H1 (cell line): ENCODE measurements around the gene COPS2. TPM values are rescaled to one million over a fixed set of nuclear protein-coding genes. Genes with fewer than 3 reads are reported as not detected.

ENCODE experiments used
- CTCF ChIA-PET: fragments of 300-600 bp; sonication (Branson Sonifier 250); formaldehyde crosslinking; loops from one replicate; lab custom pipeline; 2021; ENCODE audit not compliant: partially characterized antibody; lab: Charles Lee
- POLR2A ChIA-PET: fragments of 300-600 bp; sonication (Branson Sonifier 250); formaldehyde crosslinking; loops from one replicate; lab custom pipeline; 2021; ENCODE audit warnings: inconsistent platforms; ENCODE audit not compliant: partially characterized antibody; lab: Charles Lee
- DNase-seq, 2 experiments: peaks; one replicate each; pipeline versions ENCODE4 v3.0.0 to v3.0.0-alpha.2; 2010 to 2022; ENCODE audit warnings: low spot score in 2 of 2, low read depth in 1 of 2, mixed read lengths in 1 of 2
- FAIRE-seq: peaks from 2 replicates; lab custom pipeline; 2011; peaks lifted over from hg19 to GRCh38; lab: Jason Lieb, UNC
- H2AFZ ChIP-seq: 2 replicates; pipeline ENCODE4 v1.8.1; 2012; ENCODE audit warnings: low read length, inconsistent platforms
- H2AK5ac ChIP-seq: 2 replicates; pipeline ENCODE4 v1.6.1; 2013; ENCODE audit warnings: low read depth, low read length
- H2BK120ac ChIP-seq: replicated peaks from 2 replicates; pipeline ENCODE3; 2013; ENCODE audit warnings: low read depth, low read length, inconsistent platforms
- H2BK12ac ChIP-seq: 2 replicates; pipeline ENCODE4 v1.6.1; 2013; ENCODE audit warnings: low read depth, low read length
- H2BK15ac ChIP-seq: 2 replicates; pipeline ENCODE4 v1.6.1; 2013; ENCODE audit warnings: low read length
- H2BK20ac ChIP-seq: 2 replicates; pipeline ENCODE4 v1.6.1; 2013; ENCODE audit warnings: low read length
- H2BK5ac ChIP-seq: 2 replicates; pipeline ENCODE4 v1.6.1; 2013; ENCODE audit warnings: low read depth, low read length
- H3K14ac ChIP-seq: 2 replicates; pipeline ENCODE4 v1.6.1; 2013; ENCODE audit warnings: inconsistent platforms; ENCODE audit not compliant: insufficient read length
- H3K18ac ChIP-seq: 2 replicates; pipeline ENCODE4 v1.6.1; 2013; ENCODE audit warnings: low read length; ENCODE audit errors: extremely low read depth
- H3K23ac ChIP-seq: 2 replicates; pipeline ENCODE4 v1.6.1; 2013; ENCODE audit warnings: inconsistent platforms; ENCODE audit not compliant: insufficient read length
- H3K23me2 ChIP-seq: 2 replicates; pipeline ENCODE4 v1.6.1; 2013; ENCODE audit warnings: low read depth, low read length
- H3K27ac ChIP-seq: 2 replicates; pipeline ENCODE4 v1.6.1; 2011; ENCODE audit warnings: low read depth, low read length, inconsistent platforms
- H3K27me3 ChIP-seq, 4 experiments: replicated peaks in 1 of 4; 1 replicate in 1 of 4; 2 replicates in 3 of 4; pipeline versions ENCODE4 v1.6.1 to v1.8.1; 2011 to 2013; ENCODE audit warnings: low read length in 3 of 4, mild to moderate bottlenecking in 3 of 4, inconsistent platforms in 2 of 4, mixed read lengths in 2 of 4, moderate library complexity in 1 of 4; ENCODE audit not compliant: control insufficient read depth in 3 of 4, insufficient read depth in 3 of 4; ENCODE audit errors: extremely low read depth in 1 of 4
- H3K36me3 ChIP-seq, 4 experiments: 2 replicates each; pipeline versions ENCODE4 v1.6.1 to v1.8.1; 2011 to 2013; ENCODE audit warnings: mild to moderate bottlenecking in 4 of 4, low read length in 3 of 4, moderate library complexity in 2 of 4, control low read depth in 1 of 4, inconsistent platforms in 1 of 4; ENCODE audit not compliant: insufficient read depth in 4 of 4, control insufficient read depth in 2 of 4
- H3K4ac ChIP-seq: replicated peaks from 2 replicates; pipeline ENCODE3; 2013; ENCODE audit warnings: low read length, low read depth, mixed read lengths, inconsistent platforms; ENCODE audit not compliant: insufficient read length
- H3K4me1 ChIP-seq, 4 experiments: replicated peaks in 1 of 4; 1 replicate in 1 of 4; 2 replicates in 3 of 4; pipeline versions ENCODE4 v1.6.1 to v1.8.1; 2011 to 2013; ENCODE audit warnings: low read length in 3 of 4, inconsistent platforms in 2 of 4, mixed read lengths in 1 of 4; ENCODE audit not compliant: insufficient read depth in 4 of 4, control insufficient read depth in 3 of 4
- H3K4me2 ChIP-seq, 2 experiments: 2 replicates each; pipeline versions ENCODE4 v1.6.1 to v1.8.1; 2011 to 2013; ENCODE audit warnings: low read depth in 2 of 2, low read length in 2 of 2, control low read depth in 1 of 2, inconsistent platforms in 1 of 2, mild to moderate bottlenecking in 1 of 2; ENCODE audit not compliant: insufficient read depth in 1 of 2
- H3K4me3 ChIP-seq, 4 experiments: fragments of 200-600, 300-600 bp in 1 of 4; sonication (generic), shearing (Covaris generic), sonication (Bioruptor Twin) in 1 of 4; 2 replicates each; pipeline versions ENCODE4 v1.5.1 to v1.8.1; 2011 to 2016; ENCODE audit warnings: low read length in 4 of 4, low read depth in 3 of 4, control low read depth in 2 of 4, inconsistent platforms in 2 of 4, mild to moderate bottlenecking in 2 of 4, mixed read lengths in 1 of 4, moderate library complexity in 1 of 4; ENCODE audit not compliant: insufficient read depth in 2 of 4; ENCODE audit errors: extremely low read depth in 1 of 4
- H3K56ac ChIP-seq: replicated peaks from 2 replicates; pipeline ENCODE3; 2013; ENCODE audit warnings: low read depth, mild to moderate bottlenecking, mixed read lengths, low read length, inconsistent platforms; ENCODE audit not compliant: insufficient read length
- H3K79me1 ChIP-seq: 2 replicates; pipeline ENCODE4 v1.6.1; 2013; ENCODE audit warnings: low read depth, low read length, control low read depth
- H3K79me2 ChIP-seq, 2 experiments: 2 replicates each; pipeline versions ENCODE4 v1.6.1 to v1.8.1; 2012 to 2013; ENCODE audit warnings: low read length in 2 of 2, mild to moderate bottlenecking in 2 of 2, inconsistent platforms in 1 of 2; ENCODE audit not compliant: insufficient read depth in 2 of 2, control insufficient read depth in 1 of 2
- H3K9ac ChIP-seq, 4 experiments: replicated peaks in 1 of 4; 1 replicate in 1 of 4; 2 replicates in 3 of 4; pipeline versions ENCODE4 v1.6.1 to v1.8.1; 2011 to 2013; ENCODE audit warnings: low read depth in 3 of 4, low read length in 3 of 4, control low read depth in 2 of 4, mild to moderate bottlenecking in 2 of 4, moderate library complexity in 2 of 4, inconsistent platforms in 1 of 4; ENCODE audit errors: extremely low read depth in 1 of 4
- H3K9me3 ChIP-seq, 2 experiments: 2 replicates each; pipeline versions ENCODE4 v1.6.1 to v1.8.1; 2012 to 2013; ENCODE audit warnings: mild to moderate bottlenecking in 2 of 2, moderate library complexity in 2 of 2, control low read depth in 1 of 2, inconsistent platforms in 1 of 2, low read depth in 1 of 2, low read length in 1 of 2, mixed read lengths in 1 of 2; ENCODE audit not compliant: insufficient read depth in 2 of 2
- H4K20me1 ChIP-seq, 2 experiments: replicated peaks in 1 of 2; 2 replicates each; pipeline versions ENCODE3 to v1.8.1; 2011 to 2013; ENCODE audit warnings: inconsistent platforms in 2 of 2, low read length in 2 of 2, mild to moderate bottlenecking in 1 of 2; ENCODE audit not compliant: insufficient read depth in 2 of 2, control insufficient read depth in 1 of 2
- H4K5ac ChIP-seq: 2 replicates; pipeline ENCODE4 v1.6.1; 2013; ENCODE audit warnings: low read length, low read depth, mixed read lengths, inconsistent platforms; ENCODE audit not compliant: insufficient read length
- H4K8ac ChIP-seq: 2 replicates; pipeline ENCODE4 v1.8.0; 2013; ENCODE audit warnings: mild to moderate bottlenecking, moderate library complexity, low read length, inconsistent platforms; ENCODE audit not compliant: insufficient read depth; ENCODE audit errors: extremely low read depth
- H4K91ac ChIP-seq: replicated peaks from 2 replicates; pipeline ENCODE3; 2013; ENCODE audit warnings: low read length, mixed read lengths, inconsistent platforms; ENCODE audit not compliant: insufficient read length
- FOSL1 ChIP-seq: IDR thresholded peaks from 2 replicates; pipeline ENCODE4 v1.6.1; 2011; ENCODE audit warnings: mild to moderate bottlenecking, low read depth, low read length, moderate library complexity; ENCODE audit not compliant: insufficient read depth
- HDAC6 ChIP-seq: IDR thresholded peaks from one replicate; pipeline ENCODE4 v1.7.1; 2012; ENCODE audit warnings: low read depth, mild to moderate bottlenecking, inconsistent platforms, low read length, moderate library complexity
- JUN ChIP-seq: IDR thresholded peaks from 2 replicates; pipeline ENCODE4 v1.6.1; 2011; ENCODE audit warnings: low read depth, mild to moderate bottlenecking, improper control_type of control experiment, low read length
- JUND ChIP-seq: IDR thresholded peaks from 2 replicates; pipeline ENCODE4 v1.6.1; 2011; ENCODE audit warnings: mild to moderate bottlenecking, improper control_type of control experiment, low read length
- KDM4A ChIP-seq: IDR thresholded peaks from one replicate; pipeline ENCODE4 v1.7.1; 2012; ENCODE audit warnings: low read depth, mild to moderate bottlenecking, moderate library complexity, low read length, inconsistent platforms; ENCODE audit not compliant: severe bottlenecking
- NANOG ChIP-seq: IDR thresholded peaks from 2 replicates; pipeline ENCODE4 v1.6.1; 2011; ENCODE audit warnings: low read length, low read depth, mild to moderate bottlenecking, inconsistent platforms; ENCODE audit not compliant: insufficient read depth, poor library complexity, severe bottlenecking
- NRF1 ChIP-seq: IDR thresholded peaks from 2 replicates; pipeline ENCODE4 v1.6.1; 2011; ENCODE audit warnings: mild to moderate bottlenecking, low read depth, low read length, improper control_type of control experiment
- PHF8 ChIP-seq: fragments of 200-600 bp; sonication (generic); conservative IDR thresholded peaks from 2 replicates; pipeline ENCODE4 v1.7.1; 2012; ENCODE audit warnings: low read depth, mild to moderate bottlenecking, inconsistent platforms, low read length, moderate library complexity
- SIN3A ChIP-seq, 2 experiments: IDR thresholded peaks in 1 of 2; conservative IDR thresholded peaks in 1 of 2; 2 replicates each; pipeline ENCODE4 v1.6.1; 2011 to 2012; ENCODE audit warnings: low read length in 2 of 2, improper control_type of control experiment in 1 of 2, low read depth in 1 of 2, mild to moderate bottlenecking in 1 of 2
- SIRT6 ChIP-seq: IDR thresholded peaks from one replicate; pipeline ENCODE4 v1.7.1; 2012; ENCODE audit warnings: low read length, inconsistent platforms
- SRF ChIP-seq: IDR thresholded peaks from 2 replicates; pipeline ENCODE4 v1.6.1; 2011; ENCODE audit warnings: mild to moderate bottlenecking, low read depth, low read length, moderate library complexity
- TEAD4 ChIP-seq: IDR thresholded peaks from 2 replicates; pipeline ENCODE4 v1.6.1; 2012; ENCODE audit warnings: low read depth, low read length, inconsistent platforms, mixed read lengths
- WGBS, 2 experiments: shearing (Covaris generic) in 1 of 2; methylation state at CpG; one replicate each; pipeline versions ENCODE4 v1.1.6 to v1.1.7; 2013 to 2015; ENCODE audit warnings: low lambda C conversion rate in 2 of 2, mixed read lengths in 2 of 2, inconsistent platforms in 1 of 2, low coverage in 1 of 2, missing lambda C conversion rate in 1 of 2; ENCODE audit not compliant: insufficient replicate concordance in 2 of 2, insufficient coverage in 1 of 2, insufficient read length in 1 of 2; ENCODE audit errors: extremely low coverage in 1 of 2, missing lambda C conversion rate in 1 of 2; 5-methylcytosine and 5-hydroxymethylcytosine counted together
- polyA plus RNA-seq, 7 experiments: library from polyadenylated mRNA; depleted of rRNA in 3 of 7; stranded (reverse) in 5 of 7; unstranded in 2 of 7; fragments of >200 nt in 5 of 7; fragments of 200-250 nt in 2 of 7; gene quantifications; 1 replicate in 5 of 7; 2 replicates in 1 of 7; 4 replicates in 1 of 7; pipeline versions ENCODE4 v1.2.1 to v1.2.3, GENCODE V29; 2011 to 2013; ENCODE audit warnings: missing spikeins in 2 of 7, mixed read lengths in 2 of 7
- total RNA-seq: library from RNA; stranded (reverse); fragmentation: NEBNext Ultra II Directional; extraction: Animal tissue kit (Norgen Biotek cat#: 25700); gene quantifications from 2 replicates; pipeline ENCODE4 v1.2.1, GENCODE V29; 2021

The COPS2 gene
- total and polyA plus RNA-seq, 2 of the 8 experiments (the other 6 are each of a cell fraction or from before 2014, with no cell fraction given): 17.7 to 85.1 TPM

DNA sequence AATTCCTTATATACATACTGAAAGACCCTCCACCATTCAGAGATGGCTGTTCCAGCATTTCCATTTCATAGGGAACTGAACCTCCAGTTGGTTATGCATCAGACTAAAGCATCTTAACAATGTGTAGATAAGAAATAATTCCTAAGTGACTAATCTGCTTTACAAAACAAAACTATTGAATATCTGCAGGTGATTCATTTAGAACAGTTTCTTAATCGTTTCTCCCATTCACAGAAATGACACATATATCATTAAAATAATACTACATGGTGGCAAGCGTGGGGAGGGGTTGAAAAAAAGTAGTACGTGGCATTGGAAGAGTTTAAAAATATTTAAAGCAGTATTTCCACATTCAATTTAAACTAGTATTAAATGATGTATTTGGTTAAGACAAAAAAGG lies 19.5 kb downstream of the COPS2 start:
- Histone ChIP-seq H3K9me3 (no peaks in the 10 kb centered on the region), H4K8ac (no peak overlapping the region), H3K14ac (no peak overlapping the region), H3K4me3 (no peak overlapping the region), H3K4ac (no peak overlapping the region), H3K79me1 (no peaks in the 10 kb centered on the region), H3K79me2 (no peaks in the 10 kb centered on the region), H2AFZ (no peak overlapping the region), H3K27me3 (no peaks in the 10 kb centered on the region), H3K4me2 (no peak overlapping the region), H2BK5ac (no peak overlapping the region), H3K56ac (no peak overlapping the region), H2BK120ac (no peak overlapping the region), H4K5ac (no peak overlapping the region), H2BK20ac (no peak overlapping the region), H3K23ac (no peak overlapping the region), H4K20me1 (no peaks in the 10 kb centered on the region), H3K36me3 (peaks cover 0 to 67% (median 26%) of the 10 kb centered on the region in 4 experiments; a peak in 6 of 8 replicates), H2BK15ac (no peak overlapping the region), H4K91ac (no peak overlapping the region), H3K23me2 (no peaks in the 10 kb centered on the region), H2BK12ac (no peak overlapping the region), H3K9ac (no peak overlapping the region), H2AK5ac (no peak overlapping the region), H3K4me1 (no peaks in the 10 kb centered on the region), H3K27ac (no peak overlapping the region), H3K18ac (no peak overlapping the region)
- WGBS, 2 experiments: 97% methylated on average over 3 of the region's 3 CpGs; no CpG with 5 or more reads in 1 of the 2 experiments
- POLR2A ChIA-PET: no interaction called here
- CTCF ChIA-PET: interaction anchor here (0.7 kb wide), 1 partner anchor 114 kb away, joined by 3 read pairs; no protein-coding TSS in a partner anchor
- DNase-seq (no peak), FAIRE-seq (no peak)
- TF ChIP-seq JUN (no peak), HDAC6 (no peak), JUND (no peak), SIRT6 (no peak), TEAD4 (no peak), SRF (no peak), FOSL1 (no peak), NRF1 (no peak), SIN3A (conservative IDR thresholded peaks at IDR 0.05 in 1 of 2, IDR thresholded peaks at IDR 0.05 in 1 of 2; ENCODE audit: low read depth in 1 of 2, low read length in 2 of 2) (no peak), PHF8 (no peak), NANOG (no peak), KDM4A (no peak)
